Ovary (tissue), 9 donors: ENCODE results near the gene ME3. TPM values are rescaled to one million over a fixed set of nuclear protein-coding genes. Genes with fewer than 3 reads are reported as not detected.

Experiments used
- DNase-seq, 5 donors: peaks; one replicate each; pipeline ENCODE4 v3.0.0-alpha.2; 2019 to 2020
- H3K27ac ChIP-seq, 2 donors: fragments of 200-600 bp; one replicate each; pipeline versions ENCODE4 v1.5.1 to v1.8.0; 2019 to 2022
- H3K27me3 ChIP-seq: fragments of 200-600 bp; one replicate; pipeline ENCODE4 v1.8.0; 2022
- H3K36me3 ChIP-seq: fragments of 200-600 bp; sonication (generic); one replicate; pipeline ENCODE4 v1.5.1; 2019
- H3K4me1 ChIP-seq: one replicate; pipeline ENCODE4 v1.8.1; 2013; ENCODE audit warnings: mild to moderate bottlenecking, moderate library complexity; ENCODE audit not compliant: insufficient read depth
- H3K4me3 ChIP-seq: fragments of 200-600 bp; sonication (generic); one replicate; pipeline ENCODE4 v1.5.1; 2017
- H3K9me3 ChIP-seq, 2 donors: fragments of 200-600 bp in 1 of 2; sonication (generic) in 1 of 2; one replicate each; pipeline versions ENCODE4 v1.5.1 to v1.8.1; 2013 to 2019; ENCODE audit warnings: mild to moderate bottlenecking in 1 of 2, moderate library complexity in 1 of 2
- CTCF ChIP-seq, 3 donors: fragments of 450-650 bp in 2 of 3; fragments of 200-600 bp in 1 of 3; IDR thresholded peaks; one replicate each; pipeline versions ENCODE4 v1.5.1 to v1.8.0; 2016 to 2022; ENCODE audit warnings: antibody characterized with exemption in 3 of 3, mild to moderate bottlenecking in 1 of 3
- EP300 ChIP-seq: sonication (generic); formaldehyde crosslinking; IDR thresholded peaks from one replicate; pipeline ENCODE4 v1.6.1; 2017; ENCODE audit warnings: antibody characterized with exemption
- POLR2A ChIP-seq: fragments of 450-650 bp; IDR thresholded peaks from one replicate; pipeline ENCODE4 v1.6.1; 2017; ENCODE audit warnings: antibody characterized with exemption, mild to moderate bottlenecking, moderate library complexity
- WGBS, 3 donors: extraction: QIAGEN DNeasy Blood & Tissue Kit in 1 of 3; methylation state at CpG; one replicate each; pipeline versions ENCODE4 v1.1.5 to v1.1.7; 2013 to 2017; 5-methylcytosine and 5-hydroxymethylcytosine counted together
- intact Hi-C, 4 donors: fragments of 100-400 bp; cut with DNase I; formaldehyde crosslinking; loops; one replicate each; pipeline versions ENCODE4 v1.11.0 to v1.15.1; 2022 to 2023
- polyA plus RNA-seq, 2 donors: library from polyadenylated mRNA; stranded (reverse); fragments of 200-250 nt in 1 of 2; fragments of 350-450 nt in 1 of 2; fragmentation: Illumina TruSeq in 1 of 2; extraction: RNeasy Lipid Tissue Mini Kit (QIAGEN cat#74804) in 1 of 2; gene quantifications; one replicate each; pipeline ENCODE4 v1.2.3, GENCODE V29; 2013 to 2014
- total RNA-seq, 7 donors: library from RNA; depleted of rRNA in 2 of 7; stranded (reverse); fragments of >200 nt in 2 of 7; fragmentation: NEBNext Ultra II Directional in 3 of 7; extraction: Animal tissue kit (Norgen Biotek cat#: 25700) in 3 of 7; gene quantifications; one replicate each; pipeline versions ENCODE4 v1.1.0 to v1.2.4, GENCODE V29; 2016 to 2023
- donor health status: DM: no; HTN: no; CAD: no; lungs with moderate emphysema.
- donor health status: DM: no; HTN: no; CAD: no.
- donor health status: Bipolar disorder and iron deficiency.
- donor health status: DM: yes; HTN: yes; CAD: no.
- donor health status: DM: no; HTN: no; CAD: no.
- donor health status: DM: yes; HTN: yes; CAD: no.

ME3 gene
- total and polyA plus RNA-seq, 9 donors = 25.2 to 48.6 (median 43.1) TPM

- Histone ChIP-seq H3K4me3 (no peak overlapping the region), H3K4me1 (peaks cover 23% of the 10 kb centered on the region), H3K27me3 (no peaks in the 10 kb centered on the region), H3K9me3 (no peaks in the 10 kb centered on the region), H3K36me3 (no peaks in the 10 kb centered on the region), H3K27ac (no peak overlapping the region)
- DNase-seq = no peak
- TF ChIP-seq POLR2A (no peak), EP300 (no peak), CTCF (IDR thresholded peaks at IDR 0.05) (no peak)
- intact Hi-C loops = no loop called here
These were observed 116.5 kb downstream of the ME3 start for GRCh38 chr11:86555866-86556265.

- no peaks in the 10 kb centered on the region for H3K27me3 ChIP-seq
- WGBS, 3 donors = 70 to 88% (median 84%) methylated on average over 5 of the region's 5 CpGs
- no peak overlapping the region for H3K4me3 ChIP-seq
- intact Hi-C loops = no loop called here
- DNase-seq = no peak
- H3K4me1 ChIP-seq = peaks cover 23% of the 10 kb centered on the region
- TF ChIP-seq CTCF (IDR thresholded peaks at IDR 0.05) = no peak
- TF ChIP-seq EP300 = no peak
- TF ChIP-seq POLR2A = no peak
- no peak overlapping the region for H3K27ac ChIP-seq
- H3K9me3 ChIP-seq = no peaks in the 10 kb centered on the region
- H3K36me3 ChIP-seq = no peaks in the 10 kb centered on the region
These were observed 117.0 kb downstream of the ME3 start for GRCh38 chr11:86555401-86555800.

- intact Hi-C loops = no loop called here
- H3K27me3 ChIP-seq = no peaks in the 10 kb centered on the region
- H3K4me1 ChIP-seq = peaks cover 11% of the 10 kb centered on the region
- no peak overlapping the region for H3K27ac ChIP-seq
- no peaks in the 10 kb centered on the region for H3K36me3 ChIP-seq
- 74 to 95% (median 85%) methylated on average over 4 of the region's 4 CpGs for WGBS, 3 donors
- no peaks in the 10 kb centered on the region for H3K9me3 ChIP-seq
- no peak overlapping the region for H3K4me3 ChIP-seq
- no peak for TF ChIP-seq POLR2A
- TF ChIP-seq CTCF (IDR thresholded peaks at IDR 0.05) = no peak
- no peak for TF ChIP-seq EP300
- no peak for DNase-seq
These were observed 119.2 kb downstream of the ME3 start for GRCh38 chr11:86553265-86553664.

- intact Hi-C loops = no loop called here
- no peak for DNase-seq
- no peaks in the 10 kb centered on the region for H3K27me3 ChIP-seq
These were observed 120.9 kb downstream of the ME3 start for GRCh38 chr11:86551288-86552092.

More at GRCh38 chr11:86551288-86552092, 120.9 kb downstream of the ME3 start:
- H3K9me3 ChIP-seq = no peaks in the 10 kb centered on the region
- TF ChIP-seq POLR2A (no peak), CTCF (IDR thresholded peaks at IDR 0.05) (no peak), EP300 (no peak)
- no peak overlapping the region for H3K27ac ChIP-seq
- H3K36me3 ChIP-seq = no peaks in the 10 kb centered on the region
- 79 to 81% (median 79%) methylated on average over 4 of the region's 4 CpGs for WGBS, 3 donors
- H3K4me1 ChIP-seq = peaks cover 11% of the 10 kb centered on the region
- H3K4me3 ChIP-seq = no peak overlapping the region
